Aorta (tissue), 5 donors: ENCODE data around the gene SLC8A1. TPM values are rescaled to one million over a fixed set of nuclear protein-coding genes. Genes with fewer than 3 reads are reported as not detected.

ENCODE experiments used
- ATAC-seq: fragments of 200-7000 bp; cut with Tn5 transposase; one replicate; pipeline ENCODE4 v1.9.1; 2022; ENCODE audit warnings: moderate library complexity; ENCODE audit not compliant: low FRiP score
- DNase-seq, 2 donors: peaks; one replicate each; pipeline ENCODE4 v3.0.0-alpha.2; 2020
- H3K27ac ChIP-seq, 2 donors: one replicate each; pipeline ENCODE4 v1.5.1; 2013; ENCODE audit warnings: low read length in 2 of 2, mild to moderate bottlenecking in 2 of 2, moderate library complexity in 2 of 2, control low read depth in 1 of 2, inconsistent platforms in 1 of 2, low read depth in 1 of 2
- H3K27me3 ChIP-seq, 2 donors: one replicate each; pipeline ENCODE4 v1.6.1; 2013; ENCODE audit warnings: control low read depth in 1 of 2, low read length in 1 of 2, mild to moderate bottlenecking in 1 of 2, moderate library complexity in 1 of 2; ENCODE audit not compliant: insufficient read depth in 2 of 2, control insufficient read depth in 1 of 2
- H3K36me3 ChIP-seq, 2 donors: one replicate each; pipeline ENCODE4 v1.6.1; 2013; ENCODE audit warnings: control low read depth in 1 of 2, low read length in 1 of 2, mild to moderate bottlenecking in 1 of 2; ENCODE audit not compliant: insufficient read depth in 2 of 2, control insufficient read depth in 1 of 2
- H3K4me1 ChIP-seq, 2 donors: one replicate each; pipeline ENCODE4 v1.6.1; 2013; ENCODE audit warnings: low read length in 2 of 2, control low read depth in 1 of 2, mild to moderate bottlenecking in 1 of 2, moderate library complexity in 1 of 2; ENCODE audit not compliant: insufficient read depth in 2 of 2, control insufficient read depth in 1 of 2
- H3K4me3 ChIP-seq, 2 donors: one replicate each; pipeline ENCODE4 v1.5.1; 2013; ENCODE audit warnings: low read length in 2 of 2, control low read depth in 1 of 2, mild to moderate bottlenecking in 1 of 2
- H3K9me3 ChIP-seq: one replicate; pipeline ENCODE4 v1.6.1; 2013; ENCODE audit warnings: mild to moderate bottlenecking, low read length; ENCODE audit not compliant: control insufficient read depth
- WGBS, 2 donors: extraction: QIAGEN DNeasy Blood & Tissue Kit; methylation state at CpG; one replicate each; pipeline ENCODE4 v1.1.7; 2013; 5-methylcytosine and 5-hydroxymethylcytosine counted together
- intact Hi-C, 2 donors: fragments of 100-400 bp; cut with DNase I; formaldehyde crosslinking; loops; one replicate each; pipeline versions ENCODE4 v1.14.2 to v1.15.0; 2022
- polyA plus RNA-seq, 2 donors: library from polyadenylated mRNA; stranded (reverse); fragments of 200-250 nt; gene quantifications; one replicate each; pipeline ENCODE4 v1.2.3, GENCODE V29; 2013
- total RNA-seq, 2 donors: library from RNA; stranded (reverse); fragmentation: NEBNext Ultra II Directional; extraction: Animal tissue kit (Norgen Biotek cat#: 25700); gene quantifications; one replicate each; pipeline ENCODE4 v1.2.1, GENCODE V29; 2021
- donor health status: healthy with polysubstance abuse.
- donor health status: Bipolar disorder and iron deficiency.
- donor health status: DM: no; HTN: no; CAD: no.
- donor health status: DM: no; HTN: no; CAD: no.
- donor health status: DM: yes; HTN: yes; CAD: no.

SLC8A1 gene
- total and polyA plus RNA-seq, 4 donors: 0.38 to 35.9 (median 15.7) TPM

DNA sequence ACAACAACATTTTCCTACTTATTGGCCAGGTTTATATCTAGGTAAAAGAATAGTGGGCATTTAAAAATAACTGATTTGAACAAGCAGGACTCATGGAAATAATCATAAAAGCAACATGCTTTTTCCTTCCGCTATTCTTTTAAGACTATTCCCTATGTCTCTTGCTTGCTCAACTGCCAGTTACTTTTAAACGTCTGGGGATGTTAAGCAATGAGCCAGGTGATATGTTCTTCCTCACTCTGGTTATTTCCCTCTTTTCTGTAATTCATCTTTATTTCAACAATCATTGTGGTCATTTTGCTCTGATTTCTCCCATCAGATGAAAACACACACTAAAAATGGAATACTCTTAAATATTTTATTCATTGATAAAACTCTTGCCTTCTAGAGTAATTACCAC lies 33.4 kb upstream of the SLC8A1 start:
- Histone ChIP-seq H3K27me3 (no peaks in the 10 kb centered on the region), H3K9me3 (no peaks in the 10 kb centered on the region), H3K4me1 (peaks cover 0 to 1% of the 10 kb centered on the region in 2 donors), H3K27ac (no peak overlapping the region), H3K36me3 (no peaks in the 10 kb centered on the region), H3K4me3 (no peak overlapping the region)
- intact Hi-C loops: no loop called here
- no peak for DNase-seq
- WGBS, 2 donors: 77 to 84% methylated on average over 2 of the region's 2 CpGs
- ATAC-seq: no peak

DNA sequence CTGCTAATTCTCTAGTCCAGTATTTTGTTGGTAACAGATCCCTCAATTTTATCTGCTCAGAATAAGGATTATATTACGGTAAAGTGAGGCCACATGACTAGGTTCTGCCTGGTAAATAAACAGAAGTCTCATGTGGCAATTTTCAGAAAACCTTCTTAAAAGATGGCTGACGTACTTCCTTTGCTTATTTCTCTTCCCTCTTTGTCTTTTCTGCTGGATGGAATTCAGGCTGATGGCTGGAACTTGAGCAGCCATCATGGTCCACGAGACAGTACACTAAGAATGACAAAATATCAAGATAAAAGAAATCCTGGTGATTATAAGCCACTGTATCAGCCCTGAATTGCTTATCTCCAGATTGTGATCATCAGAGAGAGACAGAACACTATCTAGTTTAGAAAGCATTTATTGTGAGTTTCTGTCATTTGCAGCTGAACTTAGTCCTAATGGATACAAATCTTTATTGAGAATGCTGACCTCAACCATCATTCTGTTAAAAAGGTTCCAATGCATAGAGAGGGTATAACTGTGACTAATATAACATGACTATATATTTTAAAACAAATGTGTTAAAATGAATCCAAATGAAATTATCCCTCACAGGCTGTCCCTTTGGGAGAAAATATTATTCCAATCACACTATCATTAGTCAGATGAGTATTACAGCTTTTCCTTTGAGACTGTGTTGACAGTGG lies 31.8 kb upstream of the SLC8A1 start:
- H3K4me3 ChIP-seq: no peak overlapping the region
- no peaks in the 10 kb centered on the region for H3K27me3 ChIP-seq
- no peaks in the 10 kb centered on the region for H3K36me3 ChIP-seq
- intact Hi-C loops: no loop called here
- H3K4me1 ChIP-seq: no peaks in the 10 kb centered on the region
- DNase-seq: no peak
- no peak overlapping the region for H3K27ac ChIP-seq
- 95 to 98% methylated on average over 3 of the region's 3 CpGs for WGBS, 2 donors
- no peak for ATAC-seq
- no peaks in the 10 kb centered on the region for H3K9me3 ChIP-seq

DNA sequence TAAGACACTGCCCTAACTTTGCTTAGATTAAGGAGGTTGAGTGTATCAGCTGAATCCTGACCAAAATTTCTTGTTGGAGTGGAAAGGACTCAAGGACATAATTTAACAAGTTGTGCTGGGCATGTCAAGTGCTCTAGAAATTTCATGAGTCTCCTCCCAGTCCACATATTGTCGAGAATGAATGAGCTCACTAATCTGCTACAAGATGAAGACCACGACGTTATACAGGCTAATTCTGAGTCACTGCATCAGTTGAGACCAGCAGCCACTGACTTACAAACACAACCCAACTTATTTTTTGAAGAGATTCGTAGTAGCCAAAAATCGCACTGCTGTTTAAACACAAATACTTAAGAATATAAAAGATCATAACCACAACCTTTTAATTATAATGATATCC lies 28.7 kb upstream of the SLC8A1 start:
- H3K4me1 ChIP-seq: no peaks in the 10 kb centered on the region
- no peaks in the 10 kb centered on the region for H3K27me3 ChIP-seq
- DNase-seq (no peak), ATAC-seq (no peak)
- no peak overlapping the region for H3K4me3 ChIP-seq
- no peaks in the 10 kb centered on the region for H3K36me3 ChIP-seq
- no peak overlapping the region for H3K27ac ChIP-seq
- H3K9me3 ChIP-seq: no peaks in the 10 kb centered on the region
- intact Hi-C loops: no loop called here
- WGBS, 2 donors: 80 to 88% methylated on average over 5 of the region's 5 CpGs

DNA sequence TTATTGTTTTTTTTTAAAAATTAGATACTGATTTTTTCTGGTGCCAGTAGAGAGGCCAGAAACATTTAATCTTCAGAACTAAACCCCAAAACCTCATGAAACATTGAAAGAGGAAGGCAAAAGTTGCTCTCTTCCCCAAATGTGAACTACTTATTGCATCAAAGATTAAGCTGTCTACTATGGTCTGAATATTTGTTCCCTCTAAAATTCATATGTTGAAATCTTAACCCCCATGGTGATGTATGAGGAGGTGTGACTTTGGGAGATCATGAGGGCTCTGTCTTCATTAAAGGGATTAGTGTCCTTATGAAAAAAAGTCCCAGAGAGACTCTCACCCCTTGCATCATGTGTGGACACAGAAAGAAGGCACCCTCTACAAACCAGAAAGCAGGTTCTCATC lies 28.2 kb upstream of the SLC8A1 start:
- Histone ChIP-seq H3K4me1 (no peaks in the 10 kb centered on the region), H3K27ac (no peak overlapping the region), H3K4me3 (no peak overlapping the region), H3K36me3 (no peaks in the 10 kb centered on the region), H3K9me3 (no peaks in the 10 kb centered on the region), H3K27me3 (no peaks in the 10 kb centered on the region)
- intact Hi-C loops: no loop called here
- no peak for DNase-seq
- no peak for ATAC-seq

DNA sequence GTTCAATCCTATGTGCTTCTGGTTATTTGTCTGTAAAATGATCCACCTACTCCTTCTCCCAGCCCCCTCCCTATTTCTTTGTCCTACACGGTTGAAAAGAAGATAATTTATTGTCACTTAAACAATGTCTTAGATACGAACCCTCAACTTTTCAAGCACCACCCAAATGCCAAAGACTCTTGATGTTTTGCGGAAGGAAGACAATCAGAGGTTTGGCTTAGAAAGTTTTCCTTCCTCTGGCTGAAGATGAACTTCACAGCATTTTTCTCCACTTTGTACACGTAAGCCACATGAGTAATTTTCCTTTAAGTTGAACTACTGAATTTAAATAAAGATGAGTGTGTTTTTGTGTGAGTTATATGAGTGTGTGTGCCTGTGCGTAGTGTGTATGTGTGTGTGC lies 25.5 kb upstream of the SLC8A1 start:
- no peak overlapping the region for H3K27ac ChIP-seq
- DNase-seq (no peak), ATAC-seq (no peak)
- WGBS, 2 donors: 89 to 90% methylated on average over 5 of the region's 5 CpGs
- no peaks in the 10 kb centered on the region for H3K27me3 ChIP-seq
- intact Hi-C loops: no loop called here
- H3K9me3 ChIP-seq: no peaks in the 10 kb centered on the region
- H3K36me3 ChIP-seq: no peaks in the 10 kb centered on the region
- H3K4me1 ChIP-seq: no peaks in the 10 kb centered on the region
- H3K4me3 ChIP-seq: no peak overlapping the region

DNA sequence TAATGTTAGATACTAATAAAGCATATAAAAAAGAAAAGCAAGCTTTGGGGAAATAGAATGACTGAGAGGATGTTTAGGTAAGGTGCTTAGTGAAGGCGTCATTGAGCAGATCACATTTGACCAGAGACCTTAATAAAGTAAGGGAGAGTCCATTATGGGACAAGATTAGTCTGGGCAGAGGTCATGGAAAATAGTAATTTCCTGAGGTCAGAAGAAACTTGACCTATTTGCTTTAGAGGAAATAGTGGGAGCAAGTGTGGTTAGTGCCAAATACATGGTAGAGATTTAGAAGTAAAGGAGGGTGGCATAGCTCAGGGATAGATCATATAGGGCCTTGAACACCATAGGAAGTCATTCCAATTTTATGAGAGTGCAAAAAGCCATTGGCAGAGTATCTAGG lies 24.5 kb upstream of the SLC8A1 start:
- H3K4me3 ChIP-seq: no peak overlapping the region
- H3K27me3 ChIP-seq: no peaks in the 10 kb centered on the region
- WGBS, 2 donors: 93 to 94% methylated on average over 1 of the region's 1 CpG
- DNase-seq (no peak), ATAC-seq (no peak)
- intact Hi-C loops: no loop called here
- no peaks in the 10 kb centered on the region for H3K4me1 ChIP-seq
- no peaks in the 10 kb centered on the region for H3K36me3 ChIP-seq
- no peak overlapping the region for H3K27ac ChIP-seq
- no peaks in the 10 kb centered on the region for H3K9me3 ChIP-seq

DNA sequence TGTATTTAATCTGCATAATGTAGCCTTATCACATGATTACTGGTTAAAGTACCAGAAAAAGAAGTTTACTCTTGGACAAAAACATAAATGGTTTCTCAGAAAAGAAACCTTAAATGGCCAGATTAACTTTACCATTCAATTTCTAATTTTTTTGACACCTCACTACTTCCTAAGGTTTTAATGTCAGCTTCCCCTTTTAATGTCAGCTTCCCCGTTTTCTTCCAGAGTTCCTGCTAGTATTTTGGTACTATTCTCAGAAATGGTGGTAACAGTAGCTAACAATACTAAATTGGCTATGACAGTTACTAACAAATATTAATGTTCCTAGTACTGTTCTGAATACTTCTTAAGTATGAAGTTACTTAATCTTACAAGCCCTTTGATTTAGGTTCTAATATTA lies 22.4 kb upstream of the SLC8A1 start:
- H3K36me3 ChIP-seq: no peaks in the 10 kb centered on the region
- no peak overlapping the region for H3K4me3 ChIP-seq
- DNase-seq: no peak
- WGBS, 2 donors: 86 to 88% methylated on average over 1 of the region's 1 CpG
- H3K9me3 ChIP-seq: no peaks in the 10 kb centered on the region
- no peaks in the 10 kb centered on the region for H3K4me1 ChIP-seq
- H3K27ac ChIP-seq: no peak overlapping the region
- intact Hi-C loops: no loop called here
- H3K27me3 ChIP-seq: no peaks in the 10 kb centered on the region
- no peak for ATAC-seq

DNA sequence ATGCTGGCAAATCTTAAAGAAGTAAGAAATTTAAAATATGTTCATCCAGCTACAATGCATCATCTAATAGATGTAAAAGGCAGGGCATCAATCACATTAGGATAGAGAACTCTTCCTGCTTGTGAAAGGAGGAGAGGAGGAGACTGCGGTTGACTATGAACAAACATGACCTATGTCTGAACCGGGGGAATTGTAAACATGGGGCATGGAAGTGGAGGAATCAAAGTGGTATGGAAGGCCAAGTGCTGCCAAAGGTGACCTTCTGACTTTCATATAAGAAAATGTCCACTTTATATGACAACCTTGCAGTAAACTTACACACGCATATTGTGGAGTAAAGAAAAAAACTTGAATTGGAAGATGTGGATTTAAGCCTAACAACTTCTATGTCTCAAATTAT lies 20.0 kb upstream of the SLC8A1 start:
- ATAC-seq (no peak), DNase-seq (no peak)
- no peak overlapping the region for H3K4me3 ChIP-seq
- no peaks in the 10 kb centered on the region for H3K4me1 ChIP-seq
- H3K9me3 ChIP-seq: no peaks in the 10 kb centered on the region
- no peaks in the 10 kb centered on the region for H3K27me3 ChIP-seq
- intact Hi-C loops: no loop called here
- WGBS, 2 donors: 82 to 85% methylated on average over 3 of the region's 3 CpGs
- no peak overlapping the region for H3K27ac ChIP-seq
- H3K36me3 ChIP-seq: no peaks in the 10 kb centered on the region

DNA sequence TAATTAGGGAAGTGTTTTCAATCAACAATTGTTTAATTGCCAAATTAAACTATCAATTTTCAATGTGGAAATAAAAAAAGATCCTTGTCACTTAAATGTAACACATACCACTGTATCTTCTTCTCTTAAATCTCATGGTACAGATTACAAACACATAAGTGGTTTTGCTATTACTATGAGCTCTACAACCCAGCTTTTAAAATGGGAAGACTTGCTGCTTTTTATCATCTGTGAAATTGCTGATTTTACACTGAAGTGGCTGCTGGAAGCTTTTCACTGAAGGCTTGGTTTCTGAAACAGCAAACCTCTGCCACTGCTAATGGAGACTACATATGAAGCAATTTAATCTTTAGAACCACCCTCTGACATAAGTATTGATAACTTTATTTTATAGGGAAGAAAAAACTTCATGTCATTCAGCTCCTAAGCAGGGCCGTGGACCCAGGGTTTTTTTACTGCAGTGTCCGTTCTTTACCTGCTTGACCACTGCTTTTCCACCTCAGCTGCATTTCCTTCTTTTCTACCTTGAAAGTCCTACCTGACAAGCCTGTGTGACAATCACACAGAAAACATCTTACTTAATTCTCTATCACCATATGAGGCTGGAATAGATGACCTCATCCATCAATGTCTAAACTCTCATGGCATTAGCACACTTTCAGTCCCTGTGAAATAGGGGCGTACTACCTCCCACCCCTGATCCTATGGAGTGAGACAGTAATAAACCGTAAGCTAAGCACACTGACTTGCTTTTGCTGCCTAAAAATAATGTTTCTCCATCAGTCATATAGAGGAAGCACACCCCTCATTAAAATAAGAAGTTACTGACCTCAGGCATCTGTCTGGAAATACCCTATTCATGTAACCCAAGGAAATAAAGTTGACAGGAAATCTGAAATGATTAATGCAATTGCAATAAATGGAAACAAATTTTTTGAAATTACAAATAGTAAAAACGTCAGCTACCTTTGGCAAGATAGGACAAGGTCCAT lies 19.2 kb upstream of the SLC8A1 start:
- DNase-seq (no peak), ATAC-seq (no peak)
- H3K36me3 ChIP-seq: no peaks in the 10 kb centered on the region
- intact Hi-C loops: no loop called here
- H3K4me1 ChIP-seq: no peaks in the 10 kb centered on the region
- 84% methylated on average over 5 of the region's 5 CpGs for WGBS, 2 donors
- H3K27ac ChIP-seq: no peak overlapping the region
- H3K27me3 ChIP-seq: no peaks in the 10 kb centered on the region
- no peak overlapping the region for H3K4me3 ChIP-seq
- no peaks in the 10 kb centered on the region for H3K9me3 ChIP-seq
